Fibroblast of lung (primary cell): ENCODE measurements around the gene POLR2C.

ENCODE experiments used
- EZH2 ChIP-seq: IDR thresholded peaks from 2 replicates; pipeline ENCODE4 v1.5.1; 2012; ENCODE audit warnings: low read length, control low read depth, mild to moderate bottlenecking; ENCODE audit errors: missing control alignments
- TF ChIP-seq, protein P1 (sequence below), 2 donors: IDR thresholded peaks in 1 of 2; conservative IDR thresholded peaks in 1 of 2; 1 replicate in 1 of 2; 2 replicates in 1 of 2; pipeline ENCODE4 v1.5.1; 2011 to 2012; ENCODE audit warnings: low read length in 2 of 2, control low read depth in 1 of 2, inconsistent platforms in 1 of 2, low read depth in 1 of 2, mild to moderate bottlenecking in 1 of 2

DNA sequence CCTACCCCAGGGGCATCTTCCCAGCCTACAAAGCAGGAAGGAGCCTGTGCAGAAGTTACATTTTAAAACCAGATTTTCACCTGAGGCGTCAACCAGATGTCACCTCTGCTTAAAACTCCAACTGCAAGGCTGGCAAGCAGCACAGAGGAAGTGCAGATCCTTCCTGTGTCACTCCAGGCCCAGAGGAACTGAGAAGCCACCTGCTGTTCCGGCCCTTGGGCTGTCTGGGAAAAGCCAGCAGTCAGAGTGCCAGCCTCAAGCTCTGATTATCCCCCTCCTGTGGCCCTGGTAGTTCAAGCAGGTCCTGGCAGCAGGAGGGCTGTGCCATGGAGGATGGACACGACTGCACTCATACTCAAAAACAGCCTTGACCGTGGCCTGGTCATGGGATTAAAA lies 10.2 kb downstream of the POLR2C start:
- TF ChIP-seq, protein P1, sequence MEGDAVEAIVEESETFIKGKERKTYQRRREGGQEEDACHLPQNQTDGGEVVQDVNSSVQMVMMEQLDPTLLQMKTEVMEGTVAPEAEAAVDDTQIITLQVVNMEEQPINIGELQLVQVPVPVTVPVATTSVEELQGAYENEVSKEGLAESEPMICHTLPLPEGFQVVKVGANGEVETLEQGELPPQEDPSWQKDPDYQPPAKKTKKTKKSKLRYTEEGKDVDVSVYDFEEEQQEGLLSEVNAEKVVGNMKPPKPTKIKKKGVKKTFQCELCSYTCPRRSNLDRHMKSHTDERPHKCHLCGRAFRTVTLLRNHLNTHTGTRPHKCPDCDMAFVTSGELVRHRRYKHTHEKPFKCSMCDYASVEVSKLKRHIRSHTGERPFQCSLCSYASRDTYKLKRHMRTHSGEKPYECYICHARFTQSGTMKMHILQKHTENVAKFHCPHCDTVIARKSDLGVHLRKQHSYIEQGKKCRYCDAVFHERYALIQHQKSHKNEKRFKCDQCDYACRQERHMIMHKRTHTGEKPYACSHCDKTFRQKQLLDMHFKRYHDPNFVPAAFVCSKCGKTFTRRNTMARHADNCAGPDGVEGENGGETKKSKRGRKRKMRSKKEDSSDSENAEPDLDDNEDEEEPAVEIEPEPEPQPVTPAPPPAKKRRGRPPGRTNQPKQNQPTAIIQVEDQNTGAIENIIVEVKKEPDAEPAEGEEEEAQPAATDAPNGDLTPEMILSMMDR (conservative IDR thresholded peaks at IDR 0.05 in 1 of 2, IDR thresholded peaks at IDR 0.05 in 1 of 2; ENCODE audit: low read depth in 1 of 2, low read length in 2 of 2), result no peak
- TF ChIP-seq EZH2, result no peak
